ENCODE data around the gene HAS3.
"Not testable (repeated sequence)": the region's sequence is repeated elsewhere in the genome, so short reads cannot be mapped to it uniquely, and the experiment has no call there.

The HAS3 gene

DNA sequence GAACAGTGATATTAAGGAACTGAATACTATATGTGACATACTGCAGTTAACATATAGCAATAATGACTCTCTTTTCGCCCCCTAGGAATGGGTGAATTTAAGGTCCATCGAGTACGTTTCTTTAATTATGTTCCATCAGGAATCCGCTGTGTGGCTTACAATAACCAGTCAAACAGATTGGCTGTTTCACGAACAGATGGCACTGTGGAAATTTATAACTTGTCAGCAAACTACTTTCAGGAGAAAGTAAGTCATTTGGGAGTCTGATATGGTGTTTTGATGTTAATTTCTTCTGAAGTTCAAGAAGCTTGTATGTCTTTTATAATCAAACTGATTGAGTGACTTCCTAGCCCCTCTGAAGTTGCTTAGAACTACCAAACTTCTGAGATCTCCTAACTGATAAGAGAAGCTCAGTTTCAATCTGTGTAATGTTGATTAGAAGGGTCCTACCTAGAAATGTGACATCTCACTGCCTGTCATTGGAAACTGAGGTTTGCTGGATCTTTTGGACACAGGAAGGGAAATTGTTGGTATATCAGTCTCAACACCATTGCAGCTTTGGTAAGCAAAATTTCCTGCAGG lies 28.0 kb downstream of the HAS3 start:
- DNase-seq (ENCODE audit: extremely low spot score, insufficient read length, low read depth), result no peak
- no peak for FAIRE-seq

DNA sequence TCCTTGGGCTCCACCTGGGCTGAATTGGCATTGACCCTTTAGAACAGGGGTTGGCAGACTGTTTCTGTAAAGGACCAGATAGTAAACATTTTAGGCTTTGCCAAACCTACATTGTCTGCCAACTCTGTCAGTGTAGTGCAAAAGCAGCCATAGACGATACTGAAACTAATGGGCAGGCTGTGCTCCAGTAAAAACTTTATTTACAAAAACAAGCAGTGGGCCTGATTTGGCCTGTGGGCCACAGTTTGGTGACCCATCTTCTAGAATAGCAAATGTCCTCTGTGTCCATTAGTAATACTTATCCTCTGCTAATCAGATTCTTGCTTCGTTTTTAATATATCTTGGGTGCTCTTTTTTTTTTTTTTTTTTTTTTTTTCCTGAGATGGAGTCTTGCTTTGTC lies 33.2 kb downstream of the HAS3 start:
- FAIRE-seq, result no peak
- DNase-seq (ENCODE audit: extremely low spot score, insufficient read length, low read depth), result no peak

DNA sequence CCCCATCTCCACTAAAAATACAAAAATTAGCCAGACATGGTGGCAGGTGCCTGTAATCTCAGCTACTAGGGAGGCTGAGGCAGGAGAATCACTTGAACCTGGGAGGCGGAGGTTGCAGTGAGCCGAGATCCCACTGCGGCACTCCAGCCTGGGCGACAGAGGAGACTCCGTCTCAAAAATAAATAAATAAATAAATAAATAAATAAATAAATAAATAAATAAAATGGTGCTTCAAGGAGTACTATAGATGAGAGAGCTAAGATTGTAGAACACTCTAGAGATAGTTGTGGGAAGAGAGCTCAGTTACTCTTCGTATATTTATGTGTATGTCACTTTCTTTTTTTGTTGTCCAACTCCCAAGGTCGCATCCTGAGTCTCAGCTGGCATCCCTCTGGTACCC lies 34.0 kb downstream of the HAS3 start:
- not testable (repeated sequence) for DNase-seq (ENCODE audit: extremely low spot score, insufficient read length, low read depth); FAIRE-seq

DNA sequence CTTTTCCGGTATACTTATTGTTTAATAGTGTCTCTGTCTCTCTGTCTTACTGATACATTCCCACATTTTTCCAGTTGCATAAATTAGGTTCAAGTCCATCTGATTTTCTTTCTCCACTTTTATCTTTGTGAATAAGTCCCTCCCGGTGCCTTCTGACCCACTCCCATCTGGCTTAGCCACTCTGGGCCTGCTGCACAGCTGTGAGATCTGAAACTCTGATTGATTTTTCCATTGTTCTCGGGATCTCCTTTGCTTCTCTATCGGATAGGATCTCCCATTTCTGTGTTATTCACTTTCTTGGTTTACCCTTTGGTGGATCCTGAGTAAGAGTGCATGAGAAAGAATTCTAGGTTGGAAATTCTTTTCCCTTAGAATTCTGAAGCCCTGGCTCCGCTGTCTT lies 35.6 kb downstream of the HAS3 start:
- DNase-seq (ENCODE audit: extremely low spot score, insufficient read length, low read depth), result no peak
- FAIRE-seq, result no peak

GRCh38 chr16:69141936-69142335 lies 36.5 kb downstream of the HAS3 start:
- no peak for FAIRE-seq
- DNase-seq (ENCODE audit: extremely low spot score, insufficient read length, low read depth), result no peak

- no peak for DNase-seq (ENCODE audit: extremely low spot score, insufficient read length, low read depth)
- no peak for FAIRE-seq
Observed at GRCh38 chr16:69143116-69143515, 37.7 kb downstream of the HAS3 start.

DNA sequence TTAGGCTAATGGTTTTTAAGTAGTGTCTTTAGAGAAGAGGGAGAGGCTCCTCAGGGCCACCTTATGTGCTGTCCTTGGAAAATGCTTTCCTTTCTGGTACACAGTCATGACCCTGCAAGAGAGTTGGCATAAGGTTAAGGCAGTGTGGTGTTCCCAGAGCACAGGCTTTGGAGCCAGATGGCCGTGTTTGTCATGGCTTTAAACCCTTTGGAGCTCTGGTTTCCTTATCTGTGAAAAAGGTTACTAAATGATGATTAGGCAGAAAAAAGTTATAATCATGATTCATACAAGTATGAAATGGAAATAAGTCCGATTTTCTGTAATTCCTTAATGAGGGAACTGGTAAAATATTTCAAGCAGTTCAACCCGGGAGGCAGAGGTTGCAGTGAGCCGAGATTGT lies 40.2 kb downstream of the HAS3 start:
- DNase-seq (ENCODE audit: extremely low spot score, insufficient read length, low read depth), result no peak
- FAIRE-seq, result no peak

DNA sequence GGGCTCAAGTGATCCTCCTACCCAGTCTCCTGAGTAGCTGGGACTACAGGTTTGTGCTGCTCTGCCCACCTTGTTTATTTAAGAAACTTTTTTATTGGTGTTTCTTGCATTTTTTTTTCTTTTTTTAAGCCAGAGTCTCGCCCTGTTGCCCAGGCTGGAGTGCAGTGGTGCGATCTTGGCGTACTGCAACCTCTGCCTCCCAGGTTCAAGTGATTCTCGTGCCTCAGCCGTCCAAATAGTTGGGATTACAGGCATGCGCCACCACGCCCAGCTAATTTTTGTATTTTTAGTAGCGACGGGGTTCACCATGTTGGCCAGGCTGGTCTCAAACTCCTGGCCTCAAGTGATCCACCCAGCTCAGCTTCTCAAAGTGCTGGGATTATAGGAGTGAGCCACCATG lies 44.2 kb downstream of the HAS3 start:
- not testable (repeated sequence) for DNase-seq (ENCODE audit: extremely low spot score, insufficient read length, low read depth); FAIRE-seq

DNA sequence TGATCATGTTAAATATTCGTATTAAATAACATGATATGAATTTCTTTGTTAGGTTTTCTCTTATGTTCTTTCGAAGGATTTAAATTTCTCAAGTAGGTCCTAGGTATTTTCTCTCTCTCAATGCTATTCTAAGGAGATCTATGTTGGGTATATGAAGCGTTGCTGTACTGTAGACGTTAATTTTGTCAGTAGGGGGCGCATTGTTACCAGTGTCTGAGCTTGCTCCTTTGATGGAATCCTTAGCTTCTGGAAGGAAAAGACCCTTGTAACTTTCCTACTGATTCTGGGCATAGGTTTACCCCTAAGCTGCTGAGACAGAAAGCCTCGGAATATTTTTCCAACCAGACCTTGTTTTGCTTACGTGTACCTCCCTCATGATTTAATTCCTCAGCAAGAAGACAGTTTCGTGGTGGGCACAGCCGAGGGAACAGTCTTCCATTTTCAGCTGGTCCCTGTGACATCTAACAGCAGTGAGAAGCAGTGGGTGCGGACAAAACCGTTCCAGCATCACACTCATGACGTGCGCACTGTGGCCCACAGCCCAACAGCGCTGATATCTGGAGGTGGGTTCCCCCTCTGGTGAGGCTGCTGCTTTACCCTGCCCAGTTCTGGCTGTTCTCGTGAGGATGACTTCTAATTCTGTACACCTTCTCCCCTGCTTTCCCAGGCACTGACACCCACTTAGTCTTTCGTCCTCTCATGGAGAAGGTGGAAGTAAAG lies 44.9 kb downstream of the HAS3 start:
- DNase-seq (ENCODE audit: extremely low spot score, insufficient read length, low read depth) (peak; percentile 25), FAIRE-seq (peak; percentile 39)

DNA sequence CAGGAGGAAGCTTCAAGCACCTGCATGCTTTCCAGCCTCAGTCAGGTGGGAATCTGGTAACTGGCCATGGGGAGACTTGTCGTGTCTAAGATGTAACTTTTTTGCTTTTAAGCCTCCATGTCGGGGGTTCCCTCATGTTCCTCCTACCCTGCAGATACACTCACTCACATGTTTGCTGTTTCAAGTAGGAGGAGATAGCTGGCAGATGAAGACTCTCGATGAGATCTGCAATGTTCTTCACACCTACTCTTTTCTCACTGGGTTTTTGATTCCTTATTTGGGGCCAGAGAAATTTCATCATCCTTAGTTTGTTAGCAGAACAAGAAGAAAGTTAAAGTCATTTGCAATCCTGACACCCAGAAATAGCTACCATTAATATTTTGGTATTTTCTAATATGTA lies 51.7 kb downstream of the HAS3 start:
- DNase-seq (ENCODE audit: extremely low spot score, insufficient read length, low read depth) (no peak), FAIRE-seq (no peak)

GRCh38 chr16:69160192-69160591 lies 54.7 kb downstream of the HAS3 start:
- DNase-seq (ENCODE audit: extremely low spot score, insufficient read length, low read depth) (no peak), FAIRE-seq (no peak)

GRCh38 chr16:69165584-69165983 lies 60.1 kb downstream of the HAS3 start:
- FAIRE-seq, result no peak

GRCh38 chr16:69166221-69166833 lies 60.9 kb downstream of the HAS3 start:
- DNase-seq (ENCODE audit: extremely low spot score, insufficient read length, low read depth) (no peak), FAIRE-seq (no peak)

More at GRCh38 chr16:69165584-69165983, 60.1 kb downstream of the HAS3 start:
- DNase-seq (ENCODE audit: extremely low spot score, insufficient read length, low read depth), result no peak

GRCh38 chr16:69166946-69167930 lies 61.8 kb downstream of the HAS3 start:
- DNase-seq (ENCODE audit: extremely low spot score, insufficient read length, low read depth) (no peak), FAIRE-seq (no peak)
